ENCODE results near the gene ZFP64. TPM values are rescaled to one million over a fixed set of nuclear protein-coding genes. Genes with fewer than 3 reads are reported as not detected.

The ZFP64 gene
- total and polyA plus RNA-seq, 4 experiments from 2014 or later = 6.2 to 12.8 (median 11.3) TPM

GRCh38 chr20:52110456-52110855, 81.1 kb downstream of the ZFP64 start:
- no peak for DNase-seq
- Histone ChIP-seq H3K4me3 (ENCODE audit: low read length in 2 of 2) (no peak overlapping the region), H3K4me1 (ENCODE audit: insufficient read depth, low read length) (peaks cover 7% of the 10 kb centered on the region), H3K36me3 (ENCODE audit: insufficient read depth, low read length) (no peaks in the 10 kb centered on the region), H3K27me3 (ENCODE audit: insufficient read depth, low read length) (peaks cover 4% of the 10 kb centered on the region), H3K27ac (ENCODE audit: low read depth, low read length) (no peak overlapping the region), H3K9me3 (ENCODE audit: control insufficient read depth in 1 of 2, low read length in 2 of 2) (no peaks in the 10 kb centered on the region)
- Mint-ChIP-seq H3K36me3 (peaks cover 5 to 6% of the 10 kb centered on the region in 2 donors), H3K27ac (no peak overlapping the region), H3K9me3 (no peaks in the 10 kb centered on the region), H3K4me1 (peaks cover 0 to 3% (median 0%) of the 10 kb centered on the region in 4 donors), H3K4me3 (no peak overlapping the region), H3K27me3 (peaks cover 10 to 11% of the 10 kb centered on the region in 2 donors)
- intact Hi-C loops (cut with micrococcal nuclease) = no loop called here
- ChIA-PET CTCF (ENCODE audit: partially characterized antibody) (interaction anchor here (1.0 kb wide), 1 partner anchor 50 kb away, joined by 3 read pairs; no protein-coding TSS in a partner anchor), POLR2A (ENCODE audit: partially characterized antibody) (no interaction called here)

GRCh38 chr20:52105442-52106422, 85.8 kb downstream of the ZFP64 start:
- Histone ChIP-seq H3K4me1 (ENCODE audit: insufficient read depth, low read length) (peaks cover 29% of the 10 kb centered on the region), H3K27ac (ENCODE audit: low read depth, low read length) (no peak overlapping the region), H3K27me3 (ENCODE audit: insufficient read depth, low read length) (peaks cover 19% of the 10 kb centered on the region), H3K9me3 (ENCODE audit: control insufficient read depth in 1 of 2, low read length in 2 of 2) (no peaks in the 10 kb centered on the region), H3K36me3 (ENCODE audit: insufficient read depth, low read length) (no peaks in the 10 kb centered on the region), H3K4me3 (ENCODE audit: low read length in 2 of 2) (no peak overlapping the region)
- peaks cover 2 to 23% (median 16%) of the 10 kb centered on the region in 4 donors for H3K4me1 Mint-ChIP-seq
- no peak overlapping the region for H3K27ac Mint-ChIP-seq
- DNase-seq = no peak
- H3K36me3 Mint-ChIP-seq = peaks cover 3 to 4% of the 10 kb centered on the region in 2 donors
- H3K27me3 Mint-ChIP-seq = peaks cover 24 to 25% of the 10 kb centered on the region in 2 donors
- H3K4me3 Mint-ChIP-seq = peak overlapping the region in 7 of 8 donors; percentile 21 to 73 (median 48)
- intact Hi-C loops (cut with micrococcal nuclease) = no loop called here
- CTCF ChIA-PET (ENCODE audit: partially characterized antibody) = no interaction called here
- no peaks in the 10 kb centered on the region for H3K9me3 Mint-ChIP-seq
- POLR2A ChIA-PET (ENCODE audit: partially characterized antibody) = no interaction called here

- intact Hi-C loops (cut with micrococcal nuclease) = no loop called here
- H3K4me1 ChIP-seq (ENCODE audit: insufficient read depth, low read length) = peaks cover 29% of the 10 kb centered on the region
- Mint-ChIP-seq H3K9me3 (no peaks in the 10 kb centered on the region), H3K27me3 (peaks cover 24 to 25% of the 10 kb centered on the region in 2 donors), H3K36me3 (peaks cover 0 to 3% of the 10 kb centered on the region in 2 donors), H3K27ac (no peak overlapping the region), H3K4me3 (peak overlapping the region; percentile 68 to 78 (median 72)), H3K4me1 (peaks cover 2 to 23% (median 16%) of the 10 kb centered on the region in 4 donors)
- peaks cover 19% of the 10 kb centered on the region for H3K27me3 ChIP-seq (ENCODE audit: insufficient read depth, low read length)
- ChIA-PET POLR2A (ENCODE audit: partially characterized antibody) (no interaction called here), CTCF (ENCODE audit: partially characterized antibody) (interaction anchor here (0.6 kb wide), 1 partner anchor 24 kb away, joined by 3 read pairs; no protein-coding TSS in a partner anchor)
- H3K9me3 ChIP-seq (ENCODE audit: control insufficient read depth in 1 of 2, low read length in 2 of 2) = no peaks in the 10 kb centered on the region
- no peak overlapping the region for H3K27ac ChIP-seq (ENCODE audit: low read depth, low read length)
- H3K4me3 ChIP-seq (ENCODE audit: low read length in 2 of 2) = peak overlapping the region in 1 of 2 donors; percentile 24
- DNase-seq = no peak
- H3K36me3 ChIP-seq (ENCODE audit: insufficient read depth, low read length) = no peaks in the 10 kb centered on the region
These were observed 86.8 kb downstream of the ZFP64 start for GRCh38 chr20:52104546-52105441.

GRCh38 chr20:52103913-52104545, 87.5 kb downstream of the ZFP64 start:
- ChIA-PET POLR2A (ENCODE audit: partially characterized antibody) (no interaction called here), CTCF (ENCODE audit: partially characterized antibody) (interaction anchor here (0.6 kb wide), 1 partner anchor 25 kb away, joined by 3 read pairs; no protein-coding TSS in a partner anchor)
- DNase-seq = no peak
- Mint-ChIP-seq H3K27ac (no peak overlapping the region), H3K4me1 (peaks cover 2 to 23% (median 16%) of the 10 kb centered on the region in 4 donors), H3K9me3 (no peaks in the 10 kb centered on the region), H3K4me3 (peak overlapping the region; percentile 69 to 78 (median 72)), H3K36me3 (peaks cover 0 to 3% of the 10 kb centered on the region in 2 donors), H3K27me3 (peaks cover 24 to 25% of the 10 kb centered on the region in 2 donors)
- Histone ChIP-seq H3K36me3 (ENCODE audit: insufficient read depth, low read length) (no peaks in the 10 kb centered on the region), H3K9me3 (ENCODE audit: control insufficient read depth in 1 of 2, low read length in 2 of 2) (no peaks in the 10 kb centered on the region), H3K4me1 (ENCODE audit: insufficient read depth, low read length) (peaks cover 29% of the 10 kb centered on the region), H3K27me3 (ENCODE audit: insufficient read depth, low read length) (peaks cover 19% of the 10 kb centered on the region), H3K4me3 (ENCODE audit: low read length in 2 of 2) (peak overlapping the region in 1 of 2 donors; percentile 24), H3K27ac (ENCODE audit: low read depth, low read length) (no peak overlapping the region)
- intact Hi-C loops (cut with micrococcal nuclease) = no loop called here

GRCh38 chr20:52103335-52103912, 88.2 kb downstream of the ZFP64 start:
- peak overlapping the region; percentile 9 to 78 (median 72) for H3K4me3 Mint-ChIP-seq
- no peak overlapping the region for H3K4me3 ChIP-seq (ENCODE audit: low read length in 2 of 2)
- H3K4me1 ChIP-seq (ENCODE audit: insufficient read depth, low read length) = peaks cover 29% of the 10 kb centered on the region
- ChIA-PET CTCF (ENCODE audit: partially characterized antibody) (no interaction called here), POLR2A (ENCODE audit: partially characterized antibody) (no interaction called here)
- H3K27ac ChIP-seq (ENCODE audit: low read depth, low read length) = no peak overlapping the region
- no peak overlapping the region for H3K27ac Mint-ChIP-seq
- H3K9me3 ChIP-seq (ENCODE audit: control insufficient read depth in 1 of 2, low read length in 2 of 2) = no peaks in the 10 kb centered on the region
- no peaks in the 10 kb centered on the region for H3K36me3 Mint-ChIP-seq
- peaks cover 24% of the 10 kb centered on the region in 2 donors for H3K27me3 Mint-ChIP-seq
- no peak for DNase-seq
- H3K9me3 Mint-ChIP-seq = no peaks in the 10 kb centered on the region
- intact Hi-C loops (cut with micrococcal nuclease) = no loop called here
- peaks cover 2 to 23% (median 16%) of the 10 kb centered on the region in 4 donors for H3K4me1 Mint-ChIP-seq
- H3K27me3 ChIP-seq (ENCODE audit: insufficient read depth, low read length) = peaks cover 19% of the 10 kb centered on the region
- no peaks in the 10 kb centered on the region for H3K36me3 ChIP-seq (ENCODE audit: insufficient read depth, low read length)

- peaks cover 24% of the 10 kb centered on the region in 2 donors for H3K27me3 Mint-ChIP-seq
- H3K4me3 Mint-ChIP-seq = peak overlapping the region in 4 of 8 donors; percentile 2 to 55 (median 38)
- no peaks in the 10 kb centered on the region for H3K9me3 Mint-ChIP-seq
- peaks cover 0 to 3% of the 10 kb centered on the region in 2 donors for H3K36me3 Mint-ChIP-seq
- DNase-seq = no peak
- peaks cover 2 to 23% (median 16%) of the 10 kb centered on the region in 4 donors for H3K4me1 Mint-ChIP-seq
- no peak overlapping the region for H3K27ac Mint-ChIP-seq
- Histone ChIP-seq H3K4me1 (ENCODE audit: insufficient read depth, low read length) (peaks cover 29% of the 10 kb centered on the region), H3K27ac (ENCODE audit: low read depth, low read length) (no peak overlapping the region), H3K4me3 (ENCODE audit: low read length in 2 of 2) (no peak overlapping the region), H3K36me3 (ENCODE audit: insufficient read depth, low read length) (no peaks in the 10 kb centered on the region), H3K27me3 (ENCODE audit: insufficient read depth, low read length) (peaks cover 19% of the 10 kb centered on the region), H3K9me3 (ENCODE audit: control insufficient read depth in 1 of 2, low read length in 2 of 2) (no peaks in the 10 kb centered on the region)
- ChIA-PET CTCF (ENCODE audit: partially characterized antibody) (no interaction called here), POLR2A (ENCODE audit: partially characterized antibody) (no interaction called here)
- intact Hi-C loops (cut with micrococcal nuclease) = no loop called here
These were observed 89.0 kb downstream of the ZFP64 start for GRCh38 chr20:52102559-52102958.
